GM18520 (cell line): ENCODE measurements around the gene UMOD.

Experiments
- ATAC-seq: cut with Tn5 transposase; IDR thresholded peaks from one replicate; pipeline ENCODE4 v1.9.1; 2021; ENCODE audit not compliant: unreplicated experiment

UMOD gene

DNA sequence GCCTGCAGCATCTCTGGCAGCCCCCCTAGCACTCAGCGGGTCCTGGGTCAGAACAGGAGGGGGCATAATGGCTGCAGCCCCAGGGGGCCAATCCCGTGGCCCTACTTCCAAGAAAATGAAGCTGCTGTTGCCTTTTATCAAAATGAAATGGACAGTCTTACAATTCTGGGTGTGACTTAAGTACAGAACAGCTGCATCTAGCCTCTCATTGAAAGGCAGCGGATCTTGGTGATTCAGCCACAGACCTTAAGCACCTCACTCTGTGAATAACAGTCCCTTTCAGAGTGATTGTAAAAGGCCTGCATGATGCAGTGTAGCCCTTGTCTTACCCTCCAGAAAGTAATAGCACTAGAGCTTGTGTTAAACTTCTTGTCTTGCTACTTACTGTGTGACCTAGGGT, 11.5 kb upstream of the UMOD start:
- ATAC-seq: no peak

DNA sequence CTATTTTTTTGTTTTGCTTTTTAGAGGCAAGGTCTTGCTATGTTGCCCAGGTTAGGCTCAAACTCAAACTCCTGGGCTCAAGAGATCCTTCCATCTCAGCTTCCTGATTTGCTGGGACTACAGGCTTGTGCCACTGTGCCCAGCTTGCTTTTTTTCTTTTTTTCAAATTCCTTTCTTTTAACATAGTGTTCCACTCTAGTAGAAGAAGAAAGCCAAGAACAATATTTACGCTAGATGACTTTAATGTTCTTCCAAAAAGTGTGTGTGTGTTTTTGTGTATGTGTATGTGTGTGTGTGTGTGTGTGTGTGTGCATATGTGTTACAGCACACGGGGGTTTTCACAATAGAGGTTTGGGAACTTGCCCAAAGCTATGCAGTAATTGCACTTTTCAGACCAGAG, 10.7 kb upstream of the UMOD start:
- no peak for ATAC-seq

DNA sequence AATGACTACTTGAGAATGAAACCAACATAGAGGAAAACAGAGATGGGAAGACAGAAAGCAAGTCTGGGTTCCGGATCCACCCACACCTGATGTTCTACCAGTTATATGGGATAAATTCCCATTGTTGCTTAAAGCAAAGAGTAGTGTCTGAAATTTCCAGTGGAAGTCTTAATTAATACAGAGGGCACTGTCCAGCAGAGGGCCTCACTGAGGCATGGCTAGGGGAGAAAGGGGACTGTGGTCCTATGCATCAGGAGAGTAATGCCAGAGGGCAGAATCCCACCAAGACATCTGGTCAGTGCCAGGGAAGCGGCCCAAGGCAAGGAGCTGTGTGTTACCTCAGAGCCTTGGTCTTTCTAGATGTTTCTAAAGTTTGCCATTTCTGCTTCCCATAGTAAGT, 7.5 kb upstream of the UMOD start:
- ATAC-seq: no peak

DNA sequence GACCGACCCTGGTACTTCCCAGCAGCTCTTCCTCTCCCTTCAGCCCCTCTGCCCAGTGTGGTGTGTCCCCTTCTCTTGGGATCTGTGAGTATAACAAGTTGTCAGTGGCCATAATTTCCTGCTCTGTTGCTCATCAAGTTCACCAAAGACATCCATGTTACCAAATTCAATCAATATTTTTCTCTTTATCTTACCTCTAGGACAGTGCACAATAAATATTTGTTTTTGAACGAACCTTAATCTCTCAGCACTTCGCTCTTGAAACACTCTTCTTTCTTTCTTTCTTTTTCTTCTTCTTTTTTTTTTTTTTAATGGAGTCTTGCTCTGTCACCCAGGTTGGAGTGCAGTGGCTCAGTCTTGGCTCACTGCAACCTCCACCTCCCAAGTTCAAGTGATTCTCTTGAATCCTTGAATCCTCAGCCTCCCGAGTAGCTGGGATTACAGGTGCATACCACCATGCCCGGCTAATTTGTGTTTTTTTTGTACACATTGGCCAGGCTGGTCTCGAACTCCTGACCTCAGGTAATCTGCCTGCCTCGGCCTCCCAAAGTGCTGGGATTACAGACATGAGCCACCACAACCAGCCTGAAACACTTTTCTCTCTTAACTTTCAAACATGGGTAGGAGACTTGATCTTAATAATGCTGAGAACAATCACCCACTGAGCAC, 2.7 kb upstream of the UMOD start:
- no peak for ATAC-seq

DNA sequence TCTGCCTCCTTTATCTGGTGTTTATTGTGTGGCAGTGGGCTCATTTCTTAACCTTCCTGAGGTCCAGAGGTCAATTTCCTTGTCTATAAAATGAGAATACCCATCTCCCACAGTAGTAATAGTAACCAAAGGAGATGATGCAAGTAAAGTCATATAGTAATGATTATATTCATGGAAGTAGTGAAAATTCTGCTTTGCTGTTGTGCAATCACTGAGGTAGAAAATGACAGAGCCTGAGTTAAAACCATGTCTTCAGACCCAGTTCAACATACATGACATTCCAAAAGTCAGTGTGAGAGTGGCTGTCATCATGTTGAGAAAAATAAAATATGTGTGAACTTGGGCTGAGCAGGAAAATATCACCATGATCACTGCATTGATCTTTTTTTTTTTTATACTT, 864 bp upstream of the UMOD start:
- no peak for ATAC-seq

DNA sequence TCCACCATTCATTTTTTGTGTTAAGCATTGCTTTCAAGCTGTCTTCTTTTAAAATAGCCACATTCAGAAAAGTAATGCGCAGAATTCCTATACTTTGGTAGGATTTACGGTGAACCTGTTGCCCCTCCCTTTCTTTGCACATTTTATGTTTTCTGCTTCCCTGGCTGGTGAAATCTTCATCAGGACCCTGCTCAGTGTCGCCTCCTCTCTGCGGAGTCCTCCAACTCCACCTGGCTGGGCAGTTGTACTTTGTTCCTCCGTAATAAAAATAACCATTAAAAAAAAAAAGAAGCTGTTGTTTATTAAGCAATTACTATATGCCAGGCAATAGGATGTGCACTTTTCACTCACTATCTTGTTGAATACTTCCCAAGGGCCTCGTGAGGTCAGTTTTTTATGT, 2.9 kb downstream of the UMOD start:
- ATAC-seq: no peak

DNA sequence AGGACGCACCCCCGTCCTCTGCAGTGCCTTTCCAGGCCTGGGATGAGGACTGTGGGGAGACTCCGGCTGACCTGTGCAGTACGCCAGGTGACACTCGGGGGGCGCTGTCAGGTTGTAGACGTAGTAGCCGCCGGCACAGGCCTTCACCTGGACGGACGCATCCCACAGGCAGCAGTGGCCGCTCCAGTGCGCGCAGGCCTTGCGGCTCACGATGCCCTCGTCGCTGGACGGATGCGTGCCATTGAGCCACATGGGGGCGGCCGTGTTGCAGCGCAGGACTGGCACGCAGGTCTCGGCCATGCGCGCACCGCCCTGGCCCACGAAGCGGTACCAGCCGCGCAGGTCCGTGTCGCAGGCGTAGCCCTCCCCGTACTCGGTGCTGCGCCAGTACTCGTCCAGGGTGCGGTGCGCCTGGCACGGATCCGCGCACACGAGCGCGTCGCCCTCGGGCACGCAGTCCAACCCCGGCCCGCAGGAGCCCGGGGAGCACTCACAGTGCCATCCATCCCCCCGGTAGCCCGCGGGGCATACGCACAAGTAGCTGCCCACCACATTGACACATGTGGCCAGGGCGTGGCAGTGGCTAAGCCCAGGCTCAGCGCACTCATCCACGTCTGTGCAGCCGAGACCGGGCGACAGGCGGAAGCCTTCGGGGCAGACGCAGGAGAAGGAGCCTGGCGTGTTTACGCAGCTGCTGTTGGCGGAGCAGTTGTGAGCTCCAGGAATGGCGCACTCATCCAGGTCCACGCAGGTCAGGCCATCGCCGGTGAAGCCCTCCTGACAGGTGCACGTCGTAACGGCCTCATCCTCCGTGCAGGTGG, 3.9 kb downstream of the UMOD start:
- no peak for ATAC-seq

DNA sequence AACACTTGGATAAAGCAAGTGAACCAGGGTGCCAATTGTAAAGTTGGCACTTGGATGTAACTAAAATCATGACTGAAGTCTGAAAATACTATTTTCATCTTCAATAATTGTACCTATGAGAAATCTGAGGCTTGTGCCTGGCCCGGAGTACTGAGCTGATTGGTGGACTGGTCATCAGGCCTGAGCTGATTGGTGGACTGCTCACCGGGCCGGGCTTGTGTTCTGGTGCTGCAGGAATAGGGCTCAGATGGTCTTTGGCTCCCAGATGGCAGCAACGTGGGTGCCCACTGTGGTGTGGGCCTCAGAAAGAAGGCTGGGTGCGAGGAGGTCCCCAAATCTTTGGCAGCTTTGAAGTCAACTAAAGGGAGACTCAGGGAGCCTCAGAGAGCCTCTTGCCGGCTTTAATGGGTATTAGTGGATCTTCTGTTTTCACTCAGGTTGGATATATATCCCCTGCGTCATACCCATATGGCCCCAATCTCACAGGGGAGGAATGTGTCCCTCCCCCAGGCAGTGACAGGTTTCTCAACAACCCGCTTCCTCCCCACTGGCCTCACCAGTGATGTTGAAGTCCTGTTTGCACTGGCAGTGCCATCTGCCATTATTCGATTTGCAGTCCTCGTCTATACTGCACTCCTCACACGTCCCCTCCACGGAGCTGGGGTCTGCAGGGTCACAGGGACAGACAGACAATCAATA, 4.7 kb downstream of the UMOD start:
- no peak for ATAC-seq

DNA sequence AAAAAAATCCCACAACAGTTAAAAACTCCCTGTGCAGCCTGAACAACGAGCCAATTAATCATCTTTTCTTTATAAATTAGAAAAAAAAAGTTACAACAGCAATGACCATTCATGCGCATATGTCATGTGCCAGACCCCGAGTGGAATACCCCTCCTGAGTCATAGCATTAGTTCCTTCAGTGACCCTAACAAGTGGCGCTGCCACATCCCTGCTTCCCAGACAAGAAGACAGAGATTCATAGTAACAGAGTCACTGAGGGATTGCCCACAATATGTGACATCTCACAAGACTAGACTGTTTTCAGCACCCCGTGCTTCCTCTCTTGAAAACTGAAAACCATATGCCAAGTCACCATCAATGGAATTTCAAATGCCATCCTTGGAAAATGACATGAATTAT, 7.9 kb downstream of the UMOD start:
- ATAC-seq: no peak

DNA sequence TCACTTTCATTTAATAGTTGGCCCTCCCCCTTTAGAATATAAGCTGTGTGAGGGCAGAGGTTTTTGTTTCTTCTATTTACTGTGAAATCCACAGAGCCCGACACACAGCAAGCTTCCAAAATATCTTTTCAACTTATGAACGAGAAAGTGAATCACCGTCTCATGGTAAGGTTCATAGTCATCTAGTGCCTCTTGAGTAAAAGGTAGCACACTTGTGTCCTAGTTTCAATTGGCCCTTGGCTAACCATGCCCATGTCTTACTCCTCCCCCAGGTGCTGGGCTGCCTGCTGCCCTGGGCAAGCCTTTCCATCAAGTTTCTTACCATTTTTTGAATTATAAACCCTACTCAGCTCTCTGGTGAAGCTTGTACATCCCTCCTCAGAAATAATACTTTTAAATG, 12.8 kb downstream of the UMOD start:
- ATAC-seq: no peak

DNA sequence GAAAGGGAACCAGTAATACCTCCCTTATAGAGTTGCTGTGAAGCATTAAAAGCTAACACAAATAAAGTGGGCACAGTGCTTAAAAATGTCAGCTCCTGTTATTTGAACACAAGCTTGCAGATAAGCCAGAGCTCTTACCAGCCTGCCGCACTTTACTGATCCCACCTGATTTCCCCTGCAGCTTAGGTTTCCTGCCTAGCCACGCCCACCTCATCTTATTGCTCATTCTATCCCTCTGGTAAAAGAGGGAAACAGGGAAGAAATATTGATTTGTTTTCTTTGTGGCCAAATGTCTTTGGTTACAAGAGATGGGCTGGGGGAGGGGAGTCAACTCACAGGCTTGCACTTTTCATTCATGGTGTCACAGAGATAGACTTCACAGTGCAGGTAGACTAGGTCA, 15.6 kb downstream of the UMOD start:
- no peak for ATAC-seq

DNA sequence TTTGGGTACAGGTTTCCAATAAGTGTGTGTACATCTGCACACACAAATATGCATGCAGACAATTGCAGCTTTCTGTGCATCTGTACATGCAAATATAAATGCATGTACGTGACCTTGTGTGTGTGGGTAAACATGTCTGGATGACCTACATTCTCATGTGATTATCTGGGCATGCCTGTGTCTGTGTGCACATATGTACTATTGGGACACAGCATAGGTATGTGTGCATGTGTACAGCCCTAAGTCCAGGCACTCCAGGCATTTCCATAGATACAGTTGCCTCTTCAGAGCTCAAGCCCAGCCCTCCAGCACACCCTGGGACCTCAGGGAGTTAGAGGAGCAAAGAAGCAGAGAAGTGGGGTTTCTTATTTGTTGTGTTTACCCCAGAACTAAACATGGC, 18.1 kb downstream of the UMOD start:
- ATAC-seq: no peak

DNA sequence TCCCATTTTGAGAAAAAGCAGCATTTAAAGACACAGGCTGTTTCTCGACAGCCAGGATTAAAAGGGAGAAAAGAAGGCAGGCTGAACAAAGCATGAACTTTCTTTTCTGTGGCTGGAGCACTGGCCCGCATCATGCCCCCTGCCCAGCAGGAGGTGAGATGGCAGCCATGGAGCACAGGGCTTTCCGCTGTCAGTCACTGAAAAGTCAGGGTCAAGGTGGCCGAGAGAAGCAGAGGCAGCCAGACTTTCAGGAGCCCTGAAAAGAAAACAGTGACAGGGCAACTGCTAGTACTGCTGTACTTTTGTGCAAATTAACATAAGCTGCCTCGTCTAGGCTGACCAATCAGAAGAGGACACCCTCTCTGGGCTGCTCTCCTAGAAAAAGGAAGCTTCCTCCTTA, 19.4 kb downstream of the UMOD start:
- no peak for ATAC-seq

DNA sequence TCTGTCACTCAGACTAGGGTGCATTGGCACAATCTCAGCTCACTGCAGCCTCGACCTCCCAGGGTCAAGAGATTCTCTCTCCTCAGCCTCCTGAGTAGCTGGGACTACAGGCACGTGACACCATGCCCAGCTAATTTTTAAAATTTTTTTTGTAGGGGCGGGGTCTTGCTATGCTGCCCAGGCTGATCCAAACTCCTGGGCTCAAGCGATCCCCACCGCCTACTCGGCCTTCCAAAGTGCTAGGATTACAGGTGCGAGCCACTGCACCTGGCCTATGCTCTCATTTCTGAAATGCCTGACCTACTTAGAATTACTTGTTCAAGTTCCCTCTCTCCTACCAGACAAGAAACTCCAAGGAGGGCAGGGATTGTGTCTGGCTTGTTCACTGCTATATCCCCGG, 20.1 kb downstream of the UMOD start:
- ATAC-seq: no peak

DNA sequence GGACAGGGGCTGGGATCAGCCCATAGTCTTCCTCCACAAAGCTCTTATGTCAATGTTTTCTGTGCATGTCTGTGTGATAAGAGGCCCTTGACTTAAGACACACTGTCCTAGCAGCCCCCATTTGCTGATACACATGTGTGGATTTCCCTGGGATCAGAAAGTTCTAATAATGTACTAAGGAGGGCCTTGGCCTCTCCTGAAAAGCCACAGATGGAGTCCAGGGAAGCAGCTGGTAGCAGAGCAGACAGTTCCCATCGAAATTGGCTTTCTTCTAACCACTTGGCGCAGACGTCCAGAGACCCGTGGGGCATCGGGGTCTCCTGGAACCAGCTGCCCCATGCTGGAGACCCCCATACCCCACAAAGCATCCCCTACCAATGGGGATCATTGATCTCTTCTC, 20.9 kb downstream of the UMOD start:
- no peak for ATAC-seq

DNA sequence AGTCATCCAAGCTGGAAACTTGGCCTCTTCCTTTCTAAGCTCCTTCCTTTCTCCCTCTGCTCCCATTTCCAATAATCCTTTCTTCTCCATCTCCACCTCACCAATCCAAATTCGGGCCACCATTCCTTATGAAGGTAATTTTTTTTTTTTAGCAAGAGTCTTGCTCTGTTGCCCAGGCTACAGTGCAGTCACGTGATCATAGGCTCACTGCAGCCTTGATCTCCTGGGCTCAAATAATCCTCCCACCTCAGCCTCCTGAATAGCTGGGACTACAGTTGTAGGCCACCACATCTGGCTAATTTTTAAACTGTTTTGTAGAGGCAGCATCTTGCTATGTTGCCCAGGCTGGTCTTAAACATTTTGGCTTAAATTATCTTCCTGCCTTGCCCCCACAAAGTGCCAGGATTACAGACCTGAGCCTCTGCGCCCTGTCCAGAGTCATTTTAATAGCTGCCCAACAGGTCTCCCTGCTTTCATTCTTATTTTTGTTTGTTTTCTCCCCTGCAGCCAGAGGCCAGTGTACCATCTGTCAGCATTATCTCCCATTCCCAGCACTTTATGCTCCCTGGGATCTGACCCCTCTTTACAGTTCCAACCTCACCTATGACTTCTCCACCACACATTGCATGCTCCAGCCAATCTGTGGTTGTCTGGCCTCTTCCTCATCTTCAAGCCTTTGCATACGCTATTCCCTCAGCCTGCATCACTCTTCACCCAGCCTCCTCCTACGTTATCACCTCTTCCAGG, 22.9 kb downstream of the UMOD start:
- ATAC-seq: no peak

DNA sequence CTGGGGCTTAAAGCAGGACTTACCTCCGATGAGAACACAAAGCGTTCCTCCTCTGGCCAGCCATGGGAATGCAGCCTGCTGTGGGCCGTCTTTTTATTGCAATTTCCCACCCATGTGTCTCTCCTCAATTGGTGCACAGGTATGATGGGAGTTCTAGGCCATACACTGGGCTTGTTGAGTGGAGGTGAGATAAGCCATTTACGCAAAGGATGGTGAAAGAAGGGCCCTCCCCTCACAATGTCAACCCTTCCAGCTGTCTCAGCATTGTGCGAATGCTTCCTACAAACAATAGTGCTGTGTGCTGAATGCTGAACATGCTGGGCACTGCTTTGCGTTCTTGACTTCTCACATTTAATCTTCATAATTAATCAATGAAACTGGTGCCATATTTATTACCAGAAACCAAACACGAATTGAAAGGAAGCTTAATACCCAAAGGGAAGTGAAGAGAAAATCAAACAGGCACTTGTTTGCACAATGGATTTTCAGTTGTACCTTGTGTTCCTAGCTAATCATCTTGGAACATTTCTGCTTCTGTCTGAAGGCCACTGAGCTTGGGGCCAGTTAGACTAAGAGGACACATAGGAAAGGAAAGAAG, 25.0 kb downstream of the UMOD start, which contains the start of gene GP2:
TSS of gene GP2 (minus strand) at position 70 of the 598 bp plus-strand sequence. CDS start 1,082 bp downstream, outside the sequence.
- no peak for ATAC-seq

DNA sequence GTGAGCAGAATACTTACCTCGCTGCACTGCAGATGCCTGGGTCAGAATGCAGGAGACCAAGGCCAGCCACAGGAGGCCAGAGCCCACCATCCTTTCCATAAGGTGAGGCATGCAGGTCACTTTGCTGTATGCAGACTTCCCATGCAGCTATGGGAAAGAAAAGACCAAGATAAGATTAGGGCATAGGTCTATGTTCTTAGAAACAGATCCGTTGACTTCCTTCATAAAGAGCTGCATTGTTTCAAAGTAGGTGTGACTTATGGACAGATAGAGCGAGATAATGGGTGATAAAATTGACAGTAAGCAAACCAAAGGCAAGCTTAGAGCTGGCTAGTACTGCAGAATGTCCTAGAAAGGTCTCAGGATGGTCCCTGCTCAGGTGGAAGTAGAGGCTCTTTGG, 26.2 kb downstream of the UMOD start:
- ATAC-seq: no peak

DNA sequence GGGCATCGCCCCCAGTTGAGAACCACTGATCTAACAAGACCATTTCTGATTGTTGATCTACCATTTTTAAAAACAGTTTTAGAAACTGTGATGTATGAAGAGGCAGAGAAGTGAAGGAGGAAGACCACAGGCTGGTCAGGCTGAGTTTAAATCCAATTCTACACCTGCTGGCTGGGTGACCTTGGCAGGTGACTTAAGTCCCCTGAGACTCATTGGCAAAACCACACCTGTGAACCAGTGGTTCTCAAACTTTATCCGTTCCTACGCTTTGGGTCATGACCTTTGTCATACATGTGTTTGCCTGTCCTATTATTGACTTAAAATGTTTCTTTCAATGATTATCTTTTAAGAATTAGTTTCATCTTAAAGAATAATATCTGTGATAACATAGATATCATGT, 27.5 kb downstream of the UMOD start:
- ATAC-seq: no peak

DNA sequence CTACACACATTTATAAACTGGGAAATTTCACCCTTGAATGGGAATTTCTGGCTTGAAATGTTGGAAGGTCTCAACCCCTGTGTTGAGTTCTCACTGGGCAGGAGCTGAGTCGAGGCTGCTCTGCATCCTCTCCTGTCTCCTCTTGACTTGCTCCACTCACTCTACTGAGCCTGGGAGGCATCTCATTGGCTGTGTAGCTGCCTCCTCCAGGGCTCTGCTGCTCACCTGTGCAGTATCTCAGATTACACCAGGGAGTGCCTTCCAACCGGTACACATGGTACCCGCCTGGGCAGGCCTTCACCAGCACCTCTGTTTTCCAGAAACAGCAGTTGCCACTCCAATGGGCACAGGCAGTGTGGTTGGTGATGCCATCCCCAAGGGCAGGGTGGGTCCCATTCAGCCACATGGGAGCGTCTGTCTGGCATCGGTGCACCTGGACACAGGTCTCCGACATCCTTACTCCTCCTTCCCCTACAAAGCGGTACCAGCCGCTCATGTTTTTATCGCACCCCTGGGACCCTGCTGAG, 28.9 kb downstream of the UMOD start:
- ATAC-seq: no peak

DNA sequence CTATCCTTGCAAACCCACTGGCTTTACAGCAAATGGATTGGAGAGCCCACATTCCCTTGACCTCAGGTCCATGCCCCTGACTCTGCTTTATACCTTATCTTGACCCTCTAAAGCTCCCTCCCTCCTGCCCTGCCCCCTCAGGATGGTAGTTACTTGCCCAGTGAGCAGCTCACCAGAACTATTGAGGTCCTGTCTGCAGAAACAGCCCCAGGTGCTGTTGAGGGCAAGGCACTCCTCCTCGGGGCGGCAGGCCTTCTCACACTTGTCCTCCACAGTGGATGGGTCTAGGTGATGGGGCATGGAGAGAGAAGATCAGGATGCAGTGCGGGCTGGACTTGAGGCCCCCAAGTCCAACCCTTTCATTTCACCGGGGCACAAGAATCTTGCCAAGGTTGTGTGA, 29.8 kb downstream of the UMOD start:
- ATAC-seq: no peak
